Measurements from ENCODE around the gene HOMER2.

DNA sequence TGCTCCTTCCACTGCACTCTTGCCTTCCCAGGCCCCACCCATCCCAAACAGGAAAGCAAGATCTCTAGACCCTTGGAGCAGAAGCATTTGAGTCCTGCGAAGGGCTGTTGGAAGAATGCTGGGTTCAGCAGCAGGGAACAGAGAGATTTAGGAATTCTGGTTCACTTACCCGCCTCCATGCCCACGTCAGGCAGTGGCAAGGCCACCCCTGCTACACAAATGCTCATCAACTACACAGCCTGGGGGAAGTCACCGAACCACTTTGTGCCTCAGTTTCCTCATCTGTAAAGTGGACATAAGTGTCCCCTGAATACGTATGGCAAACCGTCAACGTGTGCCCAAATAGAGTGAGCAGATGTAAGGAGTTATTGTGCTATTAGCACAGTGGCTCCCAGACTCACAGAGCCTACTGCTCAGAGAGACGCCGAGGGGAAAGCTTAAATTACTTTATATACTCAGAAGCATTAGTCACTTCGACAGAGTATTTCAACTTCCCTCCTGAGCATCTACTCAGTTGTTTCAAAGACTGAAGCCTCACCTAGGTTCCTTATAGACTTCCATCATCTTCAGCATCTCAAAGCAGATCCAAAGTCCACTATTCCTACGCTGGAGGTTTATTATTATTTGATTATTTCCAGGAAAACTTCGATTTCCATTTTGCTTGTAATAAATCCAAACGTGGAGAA is 905 bp downstream of the HOMER2 start:
- TF ChIP-seq CTCF (IDR thresholded peaks at IDR 0.05 in 8 of 11, conservative IDR thresholded peaks at IDR 0.05 in 3 of 11) (no peak), POLR2A (IDR thresholded peaks at IDR 0.05) (no peak), POLR2AphosphoS5 (IDR thresholded peaks at IDR 0.05) (no peak)
